A549 treated with CpdA at 1 μM for 4 hours (cell line): ENCODE measurements around the gene SMR3A. TPM values are rescaled to one million over a fixed set of nuclear protein-coding genes. Genes with fewer than 3 reads are reported as not detected.

ENCODE experiments used
- total RNA-seq: library from RNA; stranded (reverse); fragments of 200-300 nt; extraction: Qiagen RNA extraction; gene quantifications from 5 replicates; pipeline ENCODE4 v1.2.3, GENCODE V29; 2022; ENCODE audit warnings: low read depth

SMR3A gene
- not detected in 5 replicates for total RNA-seq

GRCh38 chr4:70360460-70360859 lies at the start of gene SMR3A:
Gene SMR3A (plus strand): TSS chr4:70360760. CDS start chr4:70362116, 1,356 bp downstream.

GRCh38 chr4:70334681-70335080 lies 25.9 kb upstream of the SMR3A start, which contains the start of gene CABS1:
Gene CABS1 (plus strand): TSS chr4:70334981. CDS start chr4:70335040, 59 bp downstream.

GRCh38 chr4:70382691-70383181 lies 22.2 kb downstream of the SMR3A start, which contains the start of gene SMR3B:
Gene SMR3B (plus strand): TSS chr4:70383131. CDS start chr4:70384511, 1,380 bp downstream.

GRCh38 chr4:70397580-70397979 lies 37.0 kb downstream of the SMR3A start, which contains the start of gene OPRPN:
Gene OPRPN (plus strand): TSS chr4:70397940. CDS start chr4:70399286, 1,346 bp downstream.

Other genes with a start within 250 kb of the SMR3A start
- gene PRR27, start 206.5 kb upstream of the SMR3A start, total RNA-seq, result not detected in 5 replicates
- gene ODAM, start 165.0 kb upstream of the SMR3A start, total RNA-seq, result not detected in 5 replicates
- not detected in 5 replicates for gene FDCSP, start 134.6 kb upstream of the SMR3A start, total RNA-seq
- not detected in 5 replicates for gene CSN3, start 118.2 kb upstream of the SMR3A start, total RNA-seq
- not detected in 5 replicates for gene CABS1, start 25.8 kb upstream of the SMR3A start, total RNA-seq
- not detected in 5 replicates for gene SMR3B, start 22.4 kb downstream of the SMR3A start, total RNA-seq
- not detected in 5 replicates for gene OPRPN, start 37.2 kb downstream of the SMR3A start, total RNA-seq
- not detected in 5 replicates for gene MUC7, start 111.4 kb downstream of the SMR3A start, total RNA-seq
- gene AMTN, start 157.8 kb downstream of the SMR3A start, total RNA-seq, result 0.09 TPM in 1 of 5 replicates, not detected in the others
- not detected in 5 replicates for gene AMBN, start 231.5 kb downstream of the SMR3A start, total RNA-seq